GM23248 (cell line): ENCODE data around the gene MT1G. TPM values are rescaled to one million over a fixed set of nuclear protein-coding genes. Genes with fewer than 3 reads are reported as not detected.
A peak's percentile ranks its signal among the peaks of the same experiment; 100 is the strongest.

Source experiments
- DNase-seq: peaks from one replicate; pipeline ENCODE4 v3.0.0-alpha.2; 2015
- H2AFZ ChIP-seq: fragments of 200-600 bp; sonication (generic); 2 replicates; pipeline ENCODE4 v1.6.1; 2016; ENCODE audit warnings: antibody characterized with exemption
- H3F3A ChIP-seq: fragments of 200-600 bp; sonication (generic); 2 replicates; pipeline ENCODE4 v1.6.1; 2016; ENCODE audit warnings: mild to moderate bottlenecking, antibody characterized with exemption, mixed run types; ENCODE audit not compliant: insufficient read depth
- H3K27ac ChIP-seq: fragments of 200-600 bp; sonication (generic); 2 replicates; pipeline ENCODE4 v1.5.1; 2016; ENCODE audit warnings: mild to moderate bottlenecking
- H3K27me3 ChIP-seq: fragments of 200-600 bp; sonication (generic); replicated peaks from 2 replicates; pipeline ENCODE4 v1.6.1; 2016; ENCODE audit warnings: mild to moderate bottlenecking; ENCODE audit not compliant: insufficient read depth
- H3K36me3 ChIP-seq: fragments of 200-600 bp; sonication (generic); 2 replicates; pipeline ENCODE4 v1.6.1; 2016; ENCODE audit warnings: low read depth, mild to moderate bottlenecking
- H3K4me1 ChIP-seq: fragments of 200-600 bp; sonication (generic); 2 replicates; pipeline ENCODE4 v1.6.1; 2016; ENCODE audit warnings: mild to moderate bottlenecking; ENCODE audit not compliant: insufficient read depth
- H3K4me2 ChIP-seq: fragments of 200-600 bp; sonication (generic); one replicate; pipeline ENCODE4 v1.6.1; 2016; ENCODE audit warnings: mild to moderate bottlenecking; ENCODE audit not compliant: unreplicated experiment
- H3K4me3 ChIP-seq: fragments of 200-600 bp; sonication (generic); 2 replicates; pipeline ENCODE4 v1.5.1; 2016; ENCODE audit warnings: mild to moderate bottlenecking
- H3K79me2 ChIP-seq: fragments of 200-600 bp; sonication (generic); 2 replicates; pipeline ENCODE4 v1.6.1; 2016; ENCODE audit warnings: mild to moderate bottlenecking; ENCODE audit not compliant: insufficient read depth
- H3K9ac ChIP-seq: fragments of 200-600 bp; sonication (generic); 2 replicates; pipeline ENCODE4 v1.6.1; 2016; ENCODE audit warnings: mild to moderate bottlenecking
- H3K9me2 ChIP-seq: fragments of 200-600 bp; sonication (generic); 2 replicates; pipeline ENCODE4 v1.6.1; 2016; ENCODE audit warnings: mixed run types, mild to moderate bottlenecking, moderate library complexity; ENCODE audit not compliant: insufficient read depth
- H3K9me3 ChIP-seq: fragments of 200-600 bp; sonication (generic); one replicate; pipeline ENCODE4 v1.6.1; 2017; ENCODE audit warnings: low read depth
- H4K20me1 ChIP-seq: fragments of 200-600 bp; sonication (generic); 2 replicates; pipeline ENCODE4 v1.6.0; 2016; ENCODE audit not compliant: insufficient read depth
- EZH2 ChIP-seq: fragments of 200-600 bp; sonication (generic); IDR thresholded peaks from 2 replicates; pipeline ENCODE4 v1.6.1; 2018; ENCODE audit warnings: antibody characterized with exemption, mild to moderate bottlenecking; ENCODE audit not compliant: insufficient read depth, poor library complexity, severe bottlenecking
- EZH2phosphoT487 ChIP-seq: fragments of 200-600 bp; sonication (generic); IDR thresholded peaks from 2 replicates; pipeline ENCODE4 v1.6.1; 2018; ENCODE audit warnings: antibody characterized with exemption, moderate library complexity, mild to moderate bottlenecking, low read depth; ENCODE audit not compliant: insufficient read depth
- WGBS, 2 experiments: methylation state at CpG; one replicate each; pipeline ENCODE4 v1.1.6; 2015 to 2017; ENCODE audit warnings: low lambda C conversion rate in 2 of 2, low coverage in 1 of 2; ENCODE audit errors: missing lambda C conversion rate in 2 of 2; 5-methylcytosine and 5-hydroxymethylcytosine counted together
- in situ Hi-C: fragments of 300-500 bp; cut with MboI; formaldehyde crosslinking; loops from 2 replicates; pipeline ENCODE4 v1.15.0; 2020
- polyA plus RNA-seq: library from polyadenylated mRNA; unstranded; fragments of >200 nt; fragmentation: Nextera tagmentation; extraction: Ambion mirVana; gene quantifications from 2 replicates; pipeline ENCODE4 v1.2.1, GENCODE V29; 2016
- total RNA-seq: library from RNA; depleted of rRNA; stranded (reverse); fragments of >200 nt; shearing (Covaris generic); gene quantifications from 2 replicates; pipeline ENCODE4 v1.2.3, GENCODE V29; 2014; rRNA removed

MT1G gene
- total and polyA plus RNA-seq, 2 experiments from 2014 or later, result 4.4 TPM; not detected in 1

DNA sequence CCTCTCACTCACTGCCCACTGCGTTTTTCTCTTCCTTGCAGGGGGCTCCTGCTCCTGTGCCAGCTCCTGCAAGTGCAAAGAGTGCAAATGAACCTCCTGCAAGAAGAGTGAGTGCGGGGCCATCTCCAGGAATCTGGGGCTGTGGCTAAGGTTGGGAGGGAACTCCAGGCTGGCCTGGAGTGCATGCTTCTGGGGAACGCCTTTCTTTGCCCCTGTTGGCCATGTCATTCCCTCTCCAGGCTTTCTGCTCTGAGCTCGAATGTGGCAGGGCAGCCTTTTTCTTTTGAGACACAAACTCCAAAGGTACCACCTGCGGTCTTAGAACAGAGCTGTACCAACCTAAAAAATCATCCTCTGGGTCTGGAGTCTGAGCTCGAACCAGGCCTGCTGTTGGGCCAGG, 49.7 kb downstream of the MT1G start:
- 81% methylated on average over 6 of the region's 6 CpGs for WGBS, 2 experiments
- Histone ChIP-seq H3K79me2 (no peaks in the 10 kb centered on the region), H3K9me2 (no peaks in the 10 kb centered on the region), H3K4me1 (peaks cover 30% of the 10 kb centered on the region), H3F3A (peaks cover 25% of the 10 kb centered on the region), H3K36me3 (no peaks in the 10 kb centered on the region), H3K9ac (no peak overlapping the region), H3K4me3 (no peak overlapping the region), H3K9me3 (no peaks in the 10 kb centered on the region), H3K4me2 (no peak overlapping the region), H4K20me1 (no peaks in the 10 kb centered on the region), H3K27ac (no peak overlapping the region), H2AFZ (no peak overlapping the region), H3K27me3 (no peaks in the 10 kb centered on the region)
- DNase-seq, result no peak
- TF ChIP-seq EZH2phosphoT487 (no peak), EZH2 (no peak)
- in situ Hi-C loops, result no loop called here

DNA sequence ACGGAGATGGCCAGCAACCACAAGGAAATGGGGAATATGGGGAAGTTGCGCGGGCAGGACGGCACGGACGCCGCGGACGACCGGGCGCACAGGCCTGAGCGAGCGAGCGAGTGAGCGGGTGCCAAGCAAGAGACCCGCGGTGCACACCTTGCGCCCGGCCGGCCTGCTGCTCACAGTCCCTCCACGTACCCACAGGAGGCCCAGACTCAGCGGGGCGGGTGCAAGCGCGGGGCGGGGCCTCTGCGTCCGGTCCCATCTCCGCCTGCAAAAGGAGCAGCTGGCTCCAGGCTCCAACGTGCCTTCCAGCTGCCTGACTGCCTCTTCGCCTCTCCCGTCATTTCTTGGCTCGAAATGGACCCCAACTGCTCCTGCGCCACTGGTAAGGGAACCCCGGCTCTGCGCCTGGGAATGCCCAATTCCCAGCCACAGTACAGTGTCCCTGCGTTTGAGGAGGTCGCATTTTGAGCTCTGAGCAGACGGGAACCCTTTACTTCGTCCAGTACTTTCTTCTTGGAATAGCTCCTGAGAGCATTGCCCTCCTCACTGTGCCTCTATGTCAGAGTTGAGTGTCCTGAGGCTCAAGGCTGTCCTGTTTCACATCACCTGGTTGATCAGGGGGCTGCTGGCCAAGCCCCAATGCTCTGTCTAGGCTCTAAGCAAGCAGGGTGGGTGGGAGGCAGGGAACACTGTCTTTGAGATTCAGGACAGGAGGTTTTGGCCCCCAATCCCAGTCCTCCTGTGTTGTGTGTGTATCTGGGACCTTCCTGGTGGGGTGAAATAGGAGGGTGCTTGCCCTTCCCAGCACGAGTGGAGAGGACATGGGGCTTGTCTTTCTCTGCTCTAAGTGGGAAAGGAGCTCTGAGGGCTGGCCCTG, 50.4 kb downstream of the MT1G start:
- in situ Hi-C loops, result no loop called here
- H2AFZ ChIP-seq, result peak overlapping the region; percentile 97
- H3K4me2 ChIP-seq, result peak overlapping the region; percentile 93

More for the DNA sequence above, 50.4 kb downstream of the MT1G start:
- peak; percentile 88 for DNase-seq
- peak overlapping the region; percentile 68 for H3K4me3 ChIP-seq
- H3K9ac ChIP-seq, result peak overlapping the region; percentile 65
- H3K79me2 ChIP-seq, result no peaks in the 10 kb centered on the region
- H3K36me3 ChIP-seq, result no peaks in the 10 kb centered on the region
- peak overlapping the region; percentile 33; the same call in 1 of the 2 replicates for H3K27ac ChIP-seq
- peaks cover 29% of the 10 kb centered on the region for H3F3A ChIP-seq
- WGBS, 2 experiments, result 3 to 4% methylated on average over 36 to 40 of the region's 41 CpGs
- no peak for TF ChIP-seq EZH2phosphoT487
- no peak for TF ChIP-seq EZH2
- no peaks in the 10 kb centered on the region for H3K9me3 ChIP-seq
- H3K9me2 ChIP-seq, result no peaks in the 10 kb centered on the region
- peaks cover 37% of the 10 kb centered on the region for H3K4me1 ChIP-seq
- no peaks in the 10 kb centered on the region for H4K20me1 ChIP-seq
- H3K27me3 ChIP-seq, result no peaks in the 10 kb centered on the region

Other genes with a start within 250 kb of the MT1G start
- 205 and 212 TPM in 2 replicates for gene AMFR, start 242.5 kb downstream of the MT1G start, total RNA-seq
- 26.6 and 27.3 TPM in 2 replicates for gene AMFR, start 242.5 kb downstream of the MT1G start, polyA plus RNA-seq
- 57.0 and 76.8 TPM in 2 replicates for gene NUDT21, start 216.7 kb downstream of the MT1G start, total RNA-seq
- 47.8 and 49.6 TPM in 2 replicates for gene NUDT21, start 216.7 kb downstream of the MT1G start, polyA plus RNA-seq
- gene OGFOD1, start 216.5 kb downstream of the MT1G start, total RNA-seq, result 59.1 and 70.8 TPM in 2 replicates
- gene OGFOD1, start 216.5 kb downstream of the MT1G start, polyA plus RNA-seq, result 97.6 and 101 TPM in 2 replicates
- gene BBS2, start 148.0 kb downstream of the MT1G start, total RNA-seq, result 45.4 and 72.3 TPM in 2 replicates
- gene BBS2, start 148.0 kb downstream of the MT1G start, polyA plus RNA-seq, result 66.2 and 73.1 TPM in 2 replicates
- not detected in 2 replicates for gene MT4, start 103.0 kb downstream of the MT1G start, total RNA-seq
- gene MT4, start 103.0 kb downstream of the MT1G start, polyA plus RNA-seq, result not detected in 2 replicates
- not detected in 2 replicates for gene MT3, start 78.5 kb downstream of the MT1G start, total RNA-seq
- not detected in 2 replicates for gene MT3, start 78.5 kb downstream of the MT1G start, polyA plus RNA-seq
- gene MT2A, start 59.5 kb downstream of the MT1G start, total RNA-seq, result 109 and 211 TPM in 2 replicates
- 3,414 and 3,441 TPM in 2 replicates for gene MT2A, start 59.5 kb downstream of the MT1G start, polyA plus RNA-seq
- gene MT1E, start 42.3 kb downstream of the MT1G start, total RNA-seq, result 178 TPM in 2 replicates
- gene MT1E, start 42.3 kb downstream of the MT1G start, polyA plus RNA-seq, result 329 and 352 TPM in 2 replicates
- 3.8 and 8.2 TPM in 2 replicates for gene MT1M, start 35.4 kb downstream of the MT1G start, total RNA-seq
- gene MT1M, start 35.4 kb downstream of the MT1G start, polyA plus RNA-seq, result 15.2 and 20.1 TPM in 2 replicates
- not detected in 2 replicates for gene MT1A, start 29.4 kb downstream of the MT1G start, total RNA-seq
- 2.3 and 3.3 TPM in 2 replicates for gene MT1A, start 29.4 kb downstream of the MT1G start, polyA plus RNA-seq
- gene MT1B, start 16.2 kb downstream of the MT1G start, total RNA-seq, result not detected in 2 replicates
- not detected in 2 replicates for gene MT1B, start 16.2 kb downstream of the MT1G start, polyA plus RNA-seq
- gene MT1F, start 10.1 kb downstream of the MT1G start, total RNA-seq, result 1.1 TPM in 1 of 2 replicates, not detected in the other
- 4.5 and 5.4 TPM in 2 replicates for gene MT1F, start 10.1 kb downstream of the MT1G start, polyA plus RNA-seq
- not detected in 2 replicates for gene MT1H, start 1.7 kb upstream of the MT1G start, total RNA-seq
- gene MT1H, start 1.7 kb upstream of the MT1G start, polyA plus RNA-seq, result not detected in 2 replicates
- gene MT1X, start 14.4 kb upstream of the MT1G start, total RNA-seq, result 26.2 and 113 TPM in 2 replicates
- 126 and 146 TPM in 2 replicates for gene MT1X, start 14.4 kb upstream of the MT1G start, polyA plus RNA-seq
- gene NUP93, start 62.1 kb upstream of the MT1G start, total RNA-seq, result 40.3 and 47.1 TPM in 2 replicates
- gene NUP93, start 62.1 kb upstream of the MT1G start, polyA plus RNA-seq, result 49.6 and 51.2 TPM in 2 replicates
- gene SLC12A3, start 197.1 kb upstream of the MT1G start, total RNA-seq, result not detected in 2 replicates
- not detected in 2 replicates for gene SLC12A3, start 197.1 kb upstream of the MT1G start, polyA plus RNA-seq